IgD-negative memory B cell (primary cell): ENCODE measurements around the gene IL18BP. TPM values are rescaled to one million over a fixed set of nuclear protein-coding genes. Genes with fewer than 3 reads are reported as not detected.
A peak's percentile ranks its signal among the peaks of the same experiment; 100 is the strongest.

Experiments used
- H3K27ac Mint-ChIP-seq, 3 donors: one replicate each; pipeline ENCODE4 v1.8.0; 2020 to 2022; ENCODE audit warnings: mild to moderate bottlenecking in 3 of 3, mixed read lengths in 3 of 3, moderate library complexity in 1 of 3
- H3K27me3 Mint-ChIP-seq: one replicate; pipeline ENCODE4 v1.8.0; 2021; ENCODE audit warnings: mixed read lengths
- H3K36me3 Mint-ChIP-seq: one replicate; pipeline ENCODE4 v1.8.0; 2020; ENCODE audit warnings: mild to moderate bottlenecking, mixed read lengths
- H3K4me1 Mint-ChIP-seq, 3 donors: one replicate each; pipeline ENCODE4 v1.8.0; 2020 to 2022; ENCODE audit warnings: mixed read lengths in 3 of 3, mild to moderate bottlenecking in 1 of 3
- H3K4me3 Mint-ChIP-seq, 4 donors: one replicate each; pipeline ENCODE4 v1.8.0; 2020 to 2022; ENCODE audit warnings: mild to moderate bottlenecking in 4 of 4, mixed read lengths in 4 of 4, moderate library complexity in 3 of 4
- H3K9me3 Mint-ChIP-seq, 3 donors: one replicate each; pipeline ENCODE4 v1.8.0; 2020 to 2021; ENCODE audit warnings: mixed read lengths in 3 of 3, mild to moderate bottlenecking in 1 of 3
- polyA plus RNA-seq: library from polyadenylated mRNA; unstranded; fragments of 300-500 nt; fragmentation: Illumina TruSeq; gene quantifications from one replicate; pipeline ENCODE4 v1.2.3, GENCODE V29; 2021

IL18BP gene
- polyA plus RNA-seq, result 41.5 TPM

GRCh38 chr11:71998649-71999310 lies at the start of gene IL18BP:
TSS of gene IL18BP (plus strand) at chr11:71998909. CDS start at chr11:71999985, 1,076 bp downstream.
- peak within 1 kb of the TSS; percentile 87 to 97 (median 97) for H3K27ac Mint-ChIP-seq
- peak within 1 kb of the TSS; percentile 89 to 97 (median 94) for H3K4me3 Mint-ChIP-seq
- no peaks in the 10 kb centered on the region for H3K9me3 Mint-ChIP-seq
- peaks cover 18 to 38% (median 20%) of the 10 kb centered on the region in 3 donors for H3K4me1 Mint-ChIP-seq
- H3K36me3 Mint-ChIP-seq, result peaks cover 19% of the 10 kb centered on the region
- no peaks in the 10 kb centered on the region for H3K27me3 Mint-ChIP-seq

- Mint-ChIP-seq H3K27ac (no peak overlapping the region), H3K4me1 (peaks cover 12 to 13% (median 12%) of the 10 kb centered on the region in 3 donors), H3K4me3 (no peak overlapping the region), H3K27me3 (no peaks in the 10 kb centered on the region), H3K9me3 (no peaks in the 10 kb centered on the region), H3K36me3 (peaks cover 1% of the 10 kb centered on the region)
Measured at GRCh38 chr11:71949034-71949433, 49.7 kb upstream of the IL18BP start.

DNA sequence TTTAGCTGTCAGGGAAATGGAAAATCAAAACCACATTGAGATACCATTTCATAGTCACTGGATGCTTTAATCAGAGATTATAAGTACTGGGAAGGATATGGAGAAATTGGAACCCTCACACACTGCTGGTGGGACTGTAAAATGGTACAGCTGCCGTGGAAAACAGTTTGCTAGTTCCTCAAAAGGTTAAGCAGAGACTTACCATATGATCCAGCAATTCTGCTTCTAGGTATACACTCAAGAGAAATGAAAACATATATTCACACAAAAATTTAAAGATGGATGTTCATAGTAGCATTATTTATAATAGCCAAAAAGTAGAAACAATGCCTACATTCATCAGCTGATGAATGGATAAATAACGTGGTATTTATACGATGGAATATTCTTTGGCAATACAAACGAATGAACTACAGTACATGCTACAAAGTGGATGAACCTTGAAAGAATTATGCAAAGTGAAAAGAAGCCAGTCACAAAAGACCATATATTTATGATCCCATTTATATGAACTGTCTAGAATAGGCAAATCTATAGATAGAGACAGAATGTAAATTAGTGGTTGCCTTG lies 46.9 kb upstream of the IL18BP start:
- no peaks in the 10 kb centered on the region for H3K9me3 Mint-ChIP-seq
- peaks cover 1% of the 10 kb centered on the region for H3K36me3 Mint-ChIP-seq
- H3K27ac Mint-ChIP-seq, result no peak overlapping the region
- no peaks in the 10 kb centered on the region for H3K27me3 Mint-ChIP-seq
- H3K4me1 Mint-ChIP-seq, result peaks cover 10 to 25% (median 16%) of the 10 kb centered on the region in 3 donors
- H3K4me3 Mint-ChIP-seq, result no peak overlapping the region

DNA sequence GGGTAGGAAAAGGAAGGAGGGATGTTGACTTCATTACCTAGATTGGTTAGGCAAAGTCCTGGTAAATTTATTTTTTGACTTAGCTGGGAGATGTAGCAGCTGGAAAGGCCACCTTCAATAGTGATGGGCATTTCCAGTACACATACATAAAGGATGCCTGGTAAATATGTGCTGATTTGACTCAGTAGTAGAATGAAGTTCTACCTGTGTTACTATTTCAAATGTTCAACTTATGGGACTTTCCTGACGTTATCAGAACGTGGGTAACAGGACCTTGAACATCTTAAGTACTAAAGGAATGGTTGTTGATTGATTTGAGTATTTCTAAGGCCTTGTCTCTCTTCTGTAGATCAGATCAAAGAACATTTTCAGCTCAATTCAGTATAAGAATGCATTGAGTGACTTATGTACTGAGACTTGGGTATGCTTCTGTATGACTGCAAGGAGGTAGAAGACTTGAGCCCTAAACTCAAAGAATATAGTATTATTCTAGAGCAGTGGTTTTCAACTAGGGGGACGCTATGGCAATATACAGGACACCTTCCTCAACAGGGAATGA lies 42.7 kb upstream of the IL18BP start:
- Mint-ChIP-seq H3K27ac (no peak overlapping the region), H3K4me1 (peaks cover 5 to 17% (median 17%) of the 10 kb centered on the region in 3 donors), H3K36me3 (peaks cover 4% of the 10 kb centered on the region), H3K4me3 (no peak overlapping the region), H3K9me3 (no peaks in the 10 kb centered on the region), H3K27me3 (no peaks in the 10 kb centered on the region)

DNA sequence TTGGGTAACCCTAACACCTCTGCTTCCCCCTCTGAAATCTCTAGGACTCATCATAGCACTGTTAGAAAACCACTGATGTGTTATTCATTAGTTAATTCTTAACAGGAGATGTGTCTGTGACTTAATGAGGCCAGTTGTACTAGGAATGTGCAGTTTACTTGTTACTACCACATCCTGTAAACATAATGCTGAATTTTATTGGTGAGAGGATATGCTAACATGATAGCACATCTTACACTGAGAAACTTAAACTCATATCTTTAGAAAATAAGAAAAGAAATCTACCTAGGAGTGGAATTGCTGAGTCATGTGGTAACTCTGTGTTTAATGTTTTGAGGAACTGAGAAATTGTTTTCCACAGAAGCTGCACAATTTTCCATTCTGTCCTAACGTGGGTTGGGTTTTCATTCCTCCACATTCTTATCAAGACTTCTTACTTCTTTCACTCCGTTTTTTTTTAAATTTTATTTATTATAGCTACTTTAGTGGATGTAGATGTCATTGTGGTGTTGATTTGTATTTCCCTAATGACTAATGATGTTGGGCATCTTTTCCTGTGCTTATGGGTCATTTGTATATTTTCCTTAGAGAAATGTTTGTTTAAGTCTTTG lies 36.2 kb upstream of the IL18BP start:
- Mint-ChIP-seq H3K27me3 (no peaks in the 10 kb centered on the region), H3K36me3 (peaks cover 10% of the 10 kb centered on the region), H3K4me3 (no peak overlapping the region), H3K9me3 (no peaks in the 10 kb centered on the region), H3K27ac (peak overlapping the region in 1 of 3 donors; percentile 74), H3K4me1 (peaks cover 10 to 15% (median 13%) of the 10 kb centered on the region in 3 donors)

GRCh38 chr11:71963468-71963867 lies 35.2 kb upstream of the IL18BP start:
- no peaks in the 10 kb centered on the region for H3K9me3 Mint-ChIP-seq
- H3K4me3 Mint-ChIP-seq, result peak overlapping the region in 1 of 4 donors; percentile 45
- H3K27me3 Mint-ChIP-seq, result no peaks in the 10 kb centered on the region
- H3K4me1 Mint-ChIP-seq, result peaks cover 10 to 15% (median 13%) of the 10 kb centered on the region in 3 donors
- peaks cover 10% of the 10 kb centered on the region for H3K36me3 Mint-ChIP-seq
- H3K27ac Mint-ChIP-seq, result no peak overlapping the region

- Mint-ChIP-seq H3K4me3 (no peak overlapping the region), H3K4me1 (peaks cover 10 to 15% (median 13%) of the 10 kb centered on the region in 3 donors), H3K9me3 (no peaks in the 10 kb centered on the region), H3K36me3 (peaks cover 10% of the 10 kb centered on the region), H3K27me3 (no peaks in the 10 kb centered on the region), H3K27ac (no peak overlapping the region)
Measured at GRCh38 chr11:71964641-71965040, 34.1 kb upstream of the IL18BP start.

DNA sequence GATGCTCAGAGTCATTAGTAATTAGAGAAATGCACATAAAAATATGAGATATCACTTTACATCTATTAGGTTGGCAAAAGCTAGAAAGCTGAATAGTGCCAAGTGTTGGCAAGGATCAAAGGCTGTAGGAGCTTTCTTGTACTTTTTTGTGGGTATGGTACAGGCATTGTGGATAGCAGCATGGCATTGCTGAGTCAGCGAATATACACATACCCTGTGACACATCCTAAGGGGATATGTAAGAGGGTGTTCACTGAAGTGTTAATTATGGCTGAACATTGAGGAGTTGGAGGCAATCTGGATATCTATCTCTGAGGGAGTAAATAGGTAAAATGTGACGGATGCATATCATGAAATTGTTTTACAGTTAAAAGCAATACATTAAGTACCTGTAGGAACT lies 27.0 kb upstream of the IL18BP start:
- H3K36me3 Mint-ChIP-seq, result peaks cover 1% of the 10 kb centered on the region
- no peaks in the 10 kb centered on the region for H3K9me3 Mint-ChIP-seq
- no peak overlapping the region for H3K4me3 Mint-ChIP-seq
- H3K27ac Mint-ChIP-seq, result no peak overlapping the region
- no peaks in the 10 kb centered on the region for H3K27me3 Mint-ChIP-seq
- H3K4me1 Mint-ChIP-seq, result peaks cover 0 to 5% (median 0%) of the 10 kb centered on the region in 3 donors

GRCh38 chr11:71976551-71976950 lies 22.2 kb upstream of the IL18BP start:
- peaks cover 13 to 14% (median 13%) of the 10 kb centered on the region in 3 donors for H3K4me1 Mint-ChIP-seq
- H3K9me3 Mint-ChIP-seq, result no peaks in the 10 kb centered on the region
- H3K4me3 Mint-ChIP-seq, result no peak overlapping the region
- H3K27ac Mint-ChIP-seq, result peak overlapping the region; percentile 31 to 94 (median 42)
- no peaks in the 10 kb centered on the region for H3K27me3 Mint-ChIP-seq
- peaks cover 1% of the 10 kb centered on the region for H3K36me3 Mint-ChIP-seq

- H3K9me3 Mint-ChIP-seq, result no peaks in the 10 kb centered on the region
- H3K4me1 Mint-ChIP-seq, result peaks cover 13 to 14% (median 13%) of the 10 kb centered on the region in 3 donors
- peaks cover 1% of the 10 kb centered on the region for H3K36me3 Mint-ChIP-seq
- no peak overlapping the region for H3K4me3 Mint-ChIP-seq
- peak overlapping the region; percentile 42 to 95 (median 94) for H3K27ac Mint-ChIP-seq
- no peaks in the 10 kb centered on the region for H3K27me3 Mint-ChIP-seq
Measured at GRCh38 chr11:71977090-71977489, 21.6 kb upstream of the IL18BP start.

DNA sequence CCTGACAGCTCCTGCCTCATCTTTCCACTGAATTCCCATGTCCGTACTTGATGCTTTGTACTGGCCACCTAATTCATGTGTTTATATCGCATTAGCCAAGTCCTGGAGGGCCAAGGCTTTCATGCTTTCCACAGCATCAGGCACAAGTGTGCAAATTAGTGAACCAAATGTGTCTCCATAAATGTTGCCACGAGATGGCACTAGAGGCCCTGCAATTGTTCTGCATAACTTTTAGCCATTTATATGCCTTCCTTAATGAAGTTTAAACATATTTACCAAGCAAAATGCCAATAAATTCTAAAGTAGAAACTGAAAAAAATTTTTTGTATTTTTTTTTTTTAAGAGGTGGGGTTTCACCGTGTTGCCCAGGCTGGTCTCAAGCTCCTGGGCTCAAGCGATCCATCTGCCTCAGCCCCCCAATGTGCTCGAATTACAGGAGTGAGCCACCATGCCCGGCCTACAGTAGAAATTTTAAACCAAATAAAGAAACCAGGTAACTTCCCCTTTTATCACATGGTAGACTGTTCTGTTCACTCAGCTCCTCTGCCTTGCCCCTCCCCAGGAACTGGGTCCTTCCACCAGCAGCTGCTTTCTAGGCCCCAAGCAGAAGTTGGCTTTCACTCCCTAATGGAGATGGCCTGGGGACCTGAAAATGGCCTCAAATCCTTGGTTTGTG lies 20.8 kb upstream of the IL18BP start:
- peak overlapping the region; percentile 70 to 95 (median 94) for H3K27ac Mint-ChIP-seq
- H3K36me3 Mint-ChIP-seq, result peaks cover 2% of the 10 kb centered on the region
- peak overlapping the region in 3 of 4 donors; percentile 37 to 73 (median 72) for H3K4me3 Mint-ChIP-seq
- no peaks in the 10 kb centered on the region for H3K9me3 Mint-ChIP-seq
- H3K27me3 Mint-ChIP-seq, result no peaks in the 10 kb centered on the region
- peaks cover 13 to 17% (median 14%) of the 10 kb centered on the region in 3 donors for H3K4me1 Mint-ChIP-seq

GRCh38 chr11:71979094-71979493 lies 19.6 kb upstream of the IL18BP start:
- H3K4me3 Mint-ChIP-seq, result no peak overlapping the region
- peak overlapping the region in 1 of 3 donors; percentile 80 for H3K27ac Mint-ChIP-seq
- peaks cover 2% of the 10 kb centered on the region for H3K36me3 Mint-ChIP-seq
- H3K4me1 Mint-ChIP-seq, result peaks cover 13 to 17% (median 14%) of the 10 kb centered on the region in 3 donors
- H3K27me3 Mint-ChIP-seq, result no peaks in the 10 kb centered on the region
- no peaks in the 10 kb centered on the region for H3K9me3 Mint-ChIP-seq

- H3K27me3 Mint-ChIP-seq, result no peaks in the 10 kb centered on the region
- no peak overlapping the region for H3K4me3 Mint-ChIP-seq
- H3K27ac Mint-ChIP-seq, result no peak overlapping the region
- H3K4me1 Mint-ChIP-seq, result peaks cover 13 to 17% (median 14%) of the 10 kb centered on the region in 3 donors
- H3K9me3 Mint-ChIP-seq, result no peaks in the 10 kb centered on the region
- peaks cover 2% of the 10 kb centered on the region for H3K36me3 Mint-ChIP-seq
Measured at GRCh38 chr11:71979602-71980001, 19.1 kb upstream of the IL18BP start.

GRCh38 chr11:71986131-71986530 lies 12.6 kb upstream of the IL18BP start:
- Mint-ChIP-seq H3K36me3 (peaks cover 9% of the 10 kb centered on the region), H3K4me3 (peak overlapping the region in 1 of 4 donors; percentile 43), H3K4me1 (peaks cover 10 to 17% (median 16%) of the 10 kb centered on the region in 3 donors), H3K9me3 (no peaks in the 10 kb centered on the region), H3K27me3 (no peaks in the 10 kb centered on the region), H3K27ac (peak overlapping the region; percentile 0 to 65 (median 27))

DNA sequence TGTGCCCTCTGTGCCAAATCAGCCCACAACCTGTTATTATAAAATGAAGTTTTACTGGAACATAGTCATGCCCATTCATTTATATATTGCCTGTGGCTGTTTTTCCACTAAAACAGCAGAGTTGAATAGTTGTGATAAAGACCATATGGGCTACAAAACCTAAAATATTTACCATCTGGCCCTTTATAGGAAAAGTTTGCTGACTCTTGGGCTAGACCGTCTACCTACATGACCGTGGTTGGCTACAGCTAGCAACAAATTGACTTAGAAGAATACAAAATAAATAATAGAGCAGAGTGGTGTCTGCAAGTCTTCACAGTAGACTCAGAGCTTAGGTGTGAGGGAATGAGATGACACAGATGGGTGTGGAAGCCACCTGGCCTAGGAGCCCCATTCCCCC lies 11.2 kb upstream of the IL18BP start:
- H3K4me3 Mint-ChIP-seq, result peak overlapping the region in 1 of 4 donors; percentile 43
- H3K4me1 Mint-ChIP-seq, result peaks cover 20 to 31% (median 28%) of the 10 kb centered on the region in 3 donors
- H3K36me3 Mint-ChIP-seq, result peaks cover 7% of the 10 kb centered on the region
- no peaks in the 10 kb centered on the region for H3K27me3 Mint-ChIP-seq
- no peak overlapping the region for H3K27ac Mint-ChIP-seq
- H3K9me3 Mint-ChIP-seq, result no peaks in the 10 kb centered on the region
